B cell (primary cell): ENCODE results near the gene TBC1D2. TPM values are rescaled to one million over a fixed set of nuclear protein-coding genes. Genes with fewer than 3 reads are reported as not detected.

Experiments used
- ATAC-seq: fragments of 200-7000 bp; cut with Tn5 transposase; one replicate; pipeline ENCODE4 v1.10.0; 2021; ENCODE audit warnings: low read depth, mild to moderate bottlenecking, moderate number of reproducible peaks, moderate library complexity
- CTCF ChIA-PET: fragments of 350-600 bp; sonication (Branson Sonifier 250); formaldehyde crosslinking; loops from one replicate; lab custom pipeline; 2021; ENCODE audit warnings: antibody characterized with exemption, inconsistent platforms; lab: Charles Lee
- POLR2A ChIA-PET: fragments of 350-600 bp; sonication (Branson Sonifier 250); formaldehyde crosslinking; loops from one replicate; lab custom pipeline; 2021; ENCODE audit warnings: antibody characterized with exemption; lab: Charles Lee
- DNase-seq: peaks from one replicate; pipeline ENCODE4 v3.0.0; 2013
- H2AFZ ChIP-seq: 2 replicates; pipeline ENCODE4 v1.6.1; 2012; ENCODE audit warnings: mild to moderate bottlenecking, low read depth, low read length; ENCODE audit not compliant: insufficient read depth, poor library complexity, severe bottlenecking
- H3K27ac ChIP-seq, 2 donors: 1 replicate in 1 of 2; 2 replicates in 1 of 2; pipeline ENCODE4 v1.5.1; 2012 to 2013; ENCODE audit warnings: low read length in 2 of 2, mild to moderate bottlenecking in 2 of 2, moderate library complexity in 1 of 2
- H3K27me3 ChIP-seq, 4 experiments: fragments of 200-600 bp in 1 of 4; sonication (generic) in 1 of 4; replicated peaks in 1 of 4; 1 replicate in 2 of 4; 2 replicates in 2 of 4; pipeline versions ENCODE4 v1.6.1 to v1.7.0; 2013 to 2016; ENCODE audit warnings: low read length in 3 of 4, mild to moderate bottlenecking in 2 of 4, mixed read lengths in 1 of 4, moderate library complexity in 1 of 4; ENCODE audit not compliant: insufficient read depth in 4 of 4, control insufficient read depth in 3 of 4; ENCODE audit errors: control extremely low read depth in 1 of 4
- H3K36me3 ChIP-seq, 2 experiments: replicated peaks in 1 of 2; 1 replicate in 1 of 2; 2 replicates in 1 of 2; pipeline versions ENCODE4 v1.6.1 to v1.7.1; 2013; ENCODE audit warnings: low read length in 1 of 2; ENCODE audit not compliant: insufficient read depth in 2 of 2, control insufficient read depth in 1 of 2; ENCODE audit errors: control extremely low read depth in 1 of 2, extremely low read depth in 1 of 2
- H3K4me1 ChIP-seq, 2 donors: fragments of 200-600 bp in 1 of 2; sonication (generic) in 1 of 2; 1 replicate in 1 of 2; 2 replicates in 1 of 2; pipeline versions ENCODE4 v1.5.1 to v1.6.1; 2013 to 2017; ENCODE audit warnings: low read length in 2 of 2; ENCODE audit not compliant: control insufficient read depth in 2 of 2, insufficient read depth in 2 of 2
- H3K4me2 ChIP-seq: replicated peaks from 2 replicates; pipeline ENCODE3; 2012; ENCODE audit warnings: mild to moderate bottlenecking, low read depth, low read length; ENCODE audit not compliant: poor library complexity, severe bottlenecking
- H3K4me3 ChIP-seq, 5 experiments: fragments of 200-600 bp in 1 of 5; sonication (generic) in 1 of 5; 1 replicate in 3 of 5; 2 replicates in 2 of 5; pipeline versions ENCODE4 v1.5.1 to v1.7.0; 2011 to 2016; ENCODE audit warnings: low read length in 4 of 5, mild to moderate bottlenecking in 4 of 5, low read depth in 2 of 5, control low read depth in 1 of 5, moderate library complexity in 1 of 5; ENCODE audit not compliant: insufficient read depth in 1 of 5; ENCODE audit errors: control extremely low read depth in 1 of 5, extremely low read depth in 1 of 5
- H3K79me2 ChIP-seq: fragments of 200-600 bp; sonication (generic); one replicate; pipeline ENCODE4 v1.6.0; 2016; ENCODE audit warnings: low read length; ENCODE audit not compliant: control insufficient read depth, insufficient read depth
- H3K9ac ChIP-seq: fragments of 200-600 bp; sonication (generic); 2 replicates; pipeline ENCODE4 v1.6.1; 2017; ENCODE audit warnings: mild to moderate bottlenecking, low read length, moderate library complexity
- H3K9me3 ChIP-seq, 3 donors: one replicate each; pipeline versions ENCODE4 v1.6.1 to v1.7.1; 2013; ENCODE audit warnings: low read length in 2 of 3; ENCODE audit not compliant: control insufficient read depth in 2 of 3, insufficient read depth in 1 of 3; ENCODE audit errors: control extremely low read depth in 1 of 3
- H4K20me1 ChIP-seq: 2 replicates; pipeline ENCODE4 v1.6.0; 2012; ENCODE audit warnings: mild to moderate bottlenecking, low read length; ENCODE audit not compliant: insufficient read depth, control insufficient read depth, poor library complexity, severe bottlenecking
- H3K27ac Mint-ChIP-seq: one replicate; pipeline ENCODE4 v1.8.0; 2021; ENCODE audit warnings: mixed read lengths
- H3K27me3 Mint-ChIP-seq: one replicate; pipeline ENCODE4 v1.8.0; 2021; ENCODE audit warnings: mixed read lengths
- H3K4me1 Mint-ChIP-seq: one replicate; pipeline ENCODE4 v1.8.0; 2021; ENCODE audit warnings: mixed read lengths
- H3K4me3 Mint-ChIP-seq: one replicate; pipeline ENCODE4 v1.8.0; 2021; ENCODE audit warnings: mixed read lengths
- H3K9me3 Mint-ChIP-seq: one replicate; pipeline ENCODE4 v1.8.0; 2022; ENCODE audit warnings: mixed read lengths; ENCODE audit not compliant: insufficient read depth
- EZH2 ChIP-seq: IDR thresholded peaks from 2 replicates; pipeline ENCODE4 v1.6.1; 2012; ENCODE audit warnings: borderline replicate concordance, low read depth, mild to moderate bottlenecking, moderate library complexity, low read length; ENCODE audit not compliant: insufficient read depth, poor library complexity, severe bottlenecking
- WGBS: methylation state at CpG from one replicate; pipeline ENCODE4 v1.1.5; 2013; ENCODE audit warnings: missing lambda C conversion rate; ENCODE audit not compliant: insufficient coverage; 5-methylcytosine and 5-hydroxymethylcytosine counted together
- intact Hi-C: fragments of 100-400 bp; cut with micrococcal nuclease; formaldehyde crosslinking; loops from one replicate; pipeline ENCODE4 v1.10.0; 2022
- polyA plus RNA-seq: library from polyadenylated mRNA; depleted of rRNA; stranded (reverse); fragments of >200 nt; gene quantifications from 2 replicates; pipeline ENCODE4 v1.2.3, GENCODE V29; 2012
- total RNA-seq, 2 donors: library from RNA; stranded (reverse); fragments of 120-200 nt in 1 of 2; gene quantifications; 1 replicate in 1 of 2; 2 replicates in 1 of 2; pipeline versions ENCODE4 v1.2.3 to v1.2.4, GENCODE V29; 2013 to 2022
- TF ChIP-seq, protein P1 (sequence below): fragments of 200-600 bp; IDR thresholded peaks from one replicate; pipeline ENCODE4 v1.8.0; 2022; ENCODE audit warnings: antibody characterized with exemption, mild to moderate bottlenecking

The TBC1D2 gene
- total and polyA plus RNA-seq, 2 donors (not counting 1 experiment from before 2014, with no cell fraction given) = 5.0 to 5.3 TPM

DNA sequence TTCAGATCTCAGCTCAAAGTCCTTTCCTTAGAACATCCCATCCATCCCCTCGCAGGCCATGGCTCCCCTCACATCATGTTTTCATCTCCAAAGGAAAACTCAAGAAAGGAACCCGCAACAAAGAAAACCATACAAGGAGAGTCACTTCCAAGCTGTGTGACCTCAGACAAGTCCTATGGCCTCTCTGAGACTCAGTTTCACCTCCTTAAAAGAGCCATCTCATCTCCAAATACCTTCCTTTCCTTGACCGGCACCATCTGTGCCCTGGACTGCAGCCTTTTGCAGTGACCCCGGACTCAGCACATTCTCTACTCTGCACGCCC, 73.7 kb downstream of the TBC1D2 start:
- no peak overlapping the region for H3K9ac ChIP-seq
- H4K20me1 ChIP-seq = no peaks in the 10 kb centered on the region
- TF ChIP-seq, protein P1, sequence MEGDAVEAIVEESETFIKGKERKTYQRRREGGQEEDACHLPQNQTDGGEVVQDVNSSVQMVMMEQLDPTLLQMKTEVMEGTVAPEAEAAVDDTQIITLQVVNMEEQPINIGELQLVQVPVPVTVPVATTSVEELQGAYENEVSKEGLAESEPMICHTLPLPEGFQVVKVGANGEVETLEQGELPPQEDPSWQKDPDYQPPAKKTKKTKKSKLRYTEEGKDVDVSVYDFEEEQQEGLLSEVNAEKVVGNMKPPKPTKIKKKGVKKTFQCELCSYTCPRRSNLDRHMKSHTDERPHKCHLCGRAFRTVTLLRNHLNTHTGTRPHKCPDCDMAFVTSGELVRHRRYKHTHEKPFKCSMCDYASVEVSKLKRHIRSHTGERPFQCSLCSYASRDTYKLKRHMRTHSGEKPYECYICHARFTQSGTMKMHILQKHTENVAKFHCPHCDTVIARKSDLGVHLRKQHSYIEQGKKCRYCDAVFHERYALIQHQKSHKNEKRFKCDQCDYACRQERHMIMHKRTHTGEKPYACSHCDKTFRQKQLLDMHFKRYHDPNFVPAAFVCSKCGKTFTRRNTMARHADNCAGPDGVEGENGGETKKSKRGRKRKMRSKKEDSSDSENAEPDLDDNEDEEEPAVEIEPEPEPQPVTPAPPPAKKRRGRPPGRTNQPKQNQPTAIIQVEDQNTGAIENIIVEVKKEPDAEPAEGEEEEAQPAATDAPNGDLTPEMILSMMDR = no peak
- no peak for TF ChIP-seq EZH2
- H3K27me3 ChIP-seq = no peaks in the 10 kb centered on the region
- H3K79me2 ChIP-seq = no peaks in the 10 kb centered on the region
- no peaks in the 10 kb centered on the region for H3K36me3 ChIP-seq
- no peaks in the 10 kb centered on the region for H3K4me1 Mint-ChIP-seq
- CTCF ChIA-PET = interaction anchor here (0.6 kb wide), 1 partner anchor 117 kb away, joined by 3 read pairs; no protein-coding TSS in a partner anchor
- H3K4me3 ChIP-seq = no peak overlapping the region
- intact Hi-C loops = no loop called here
- H3K27ac Mint-ChIP-seq = no peak overlapping the region
- H3K9me3 ChIP-seq = peaks cover 0 to 4% (median 0%) of the 10 kb centered on the region in 3 donors
- no peak for DNase-seq
- 97% methylated on average over 5 of the region's 5 CpGs for WGBS
- H3K27me3 Mint-ChIP-seq = no peaks in the 10 kb centered on the region
- no peak overlapping the region for H3K4me3 Mint-ChIP-seq
- H3K4me2 ChIP-seq = no peak overlapping the region
- no peak for ATAC-seq
- no peaks in the 10 kb centered on the region for H3K4me1 ChIP-seq
- no peak overlapping the region for H3K27ac ChIP-seq
- no peak overlapping the region for H2AFZ ChIP-seq
- POLR2A ChIA-PET = no interaction called here
- no peaks in the 10 kb centered on the region for H3K9me3 Mint-ChIP-seq

DNA sequence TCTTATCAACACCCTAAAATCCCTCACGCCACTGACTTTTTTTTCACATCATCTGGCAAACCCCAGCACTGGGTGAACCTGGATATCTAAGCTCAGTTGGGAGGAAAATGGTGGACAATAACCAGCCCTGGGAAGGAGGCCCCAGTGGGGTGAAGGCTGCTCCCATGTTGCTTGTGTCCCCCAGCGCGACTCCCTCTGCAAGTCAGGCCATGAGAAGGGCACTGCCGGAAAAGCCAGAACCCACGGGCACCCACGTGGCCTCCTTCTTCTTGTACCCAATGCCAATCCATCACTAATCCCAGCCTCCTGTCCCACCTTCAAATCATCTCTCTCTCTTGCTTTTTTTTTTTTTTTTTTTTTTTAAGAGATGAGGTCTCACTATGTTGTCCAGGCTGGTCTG, 74.5 kb downstream of the TBC1D2 start:
- Histone ChIP-seq H3K4me2 (no peak overlapping the region), H3K4me1 (no peaks in the 10 kb centered on the region), H2AFZ (no peak overlapping the region), H3K27me3 (no peaks in the 10 kb centered on the region), H3K4me3 (no peak overlapping the region), H3K79me2 (no peaks in the 10 kb centered on the region), H3K27ac (no peak overlapping the region), H3K9me3 (peaks cover 0 to 4% (median 0%) of the 10 kb centered on the region in 3 donors), H3K36me3 (no peaks in the 10 kb centered on the region), H3K9ac (no peak overlapping the region), H4K20me1 (no peaks in the 10 kb centered on the region)
- no peak overlapping the region for H3K27ac Mint-ChIP-seq
- intact Hi-C loops = no loop called here
- H3K27me3 Mint-ChIP-seq = no peaks in the 10 kb centered on the region
- no peaks in the 10 kb centered on the region for H3K9me3 Mint-ChIP-seq
- no peak overlapping the region for H3K4me3 Mint-ChIP-seq
- no peak for TF ChIP-seq EZH2
- TF ChIP-seq, protein P1 = no peak
- no peak for ATAC-seq
- DNase-seq = no peak
- WGBS = 100% methylated on average over 2 of the region's 6 CpGs
- CTCF ChIA-PET = interaction anchor here (0.6 kb wide), 1 partner anchor 116 kb away, joined by 3 read pairs; no protein-coding TSS in a partner anchor
- no peaks in the 10 kb centered on the region for H3K4me1 Mint-ChIP-seq
- POLR2A ChIA-PET = no interaction called here
